NOMO-1 (cell line): Measurements from ENCODE around the gene ROR2.
"Not testable (repeated sequence)": the region's sequence is repeated elsewhere in the genome, so short reads cannot be mapped to it uniquely, and the experiment has no call there.

Experiments
- DNase-seq, 2 experiments: peaks; one replicate each; lab custom pipeline; 2025; ENCODE audit not compliant: unreplicated experiment in 2 of 2; lab: John Stamatoyannopoulos, UW

Gene ROR2

GRCh38 chr9:91802391-91802790 lies 147.6 kb downstream of the ROR2 start:
- no peak for DNase-seq

GRCh38 chr9:91800473-91801030 lies 149.5 kb downstream of the ROR2 start:
- DNase-seq, result no peak

GRCh38 chr9:91799113-91799744 lies 150.8 kb downstream of the ROR2 start:
- no peak for DNase-seq

- DNase-seq, result not testable (repeated sequence)
Observed at GRCh38 chr9:91798273-91799112, 151.5 kb downstream of the ROR2 start.

- DNase-seq, result not testable (repeated sequence)
Observed at GRCh38 chr9:91797517-91797916, 152.5 kb downstream of the ROR2 start.

- not testable (repeated sequence) for DNase-seq
Observed at GRCh38 chr9:91796516-91796915, 153.5 kb downstream of the ROR2 start.

GRCh38 chr9:91795598-91796241 lies 154.3 kb downstream of the ROR2 start:
- DNase-seq, result no peak

- DNase-seq, result not testable (repeated sequence)
Observed at GRCh38 chr9:91793371-91793770, 156.7 kb downstream of the ROR2 start.

GRCh38 chr9:91790917-91791316 lies 159.1 kb downstream of the ROR2 start:
- DNase-seq, result no peak

- no peak for DNase-seq
Observed at GRCh38 chr9:91789941-91790340, 160.1 kb downstream of the ROR2 start.

GRCh38 chr9:91787931-91788330 lies 162.1 kb downstream of the ROR2 start:
- DNase-seq, result no peak

GRCh38 chr9:91786132-91786896 lies 163.7 kb downstream of the ROR2 start:
- no peak for DNase-seq

GRCh38 chr9:91785447-91785842 lies 164.6 kb downstream of the ROR2 start:
- DNase-seq, result no peak

- no peak for DNase-seq
Observed at GRCh38 chr9:91784673-91785446, 165.2 kb downstream of the ROR2 start.

- no peak for DNase-seq
Observed at GRCh38 chr9:91783876-91784672, 166.0 kb downstream of the ROR2 start.

- no peak for DNase-seq
Observed at GRCh38 chr9:91783411-91783810, 166.6 kb downstream of the ROR2 start.

GRCh38 chr9:91782708-91783214 lies 167.3 kb downstream of the ROR2 start:
- no peak for DNase-seq

- no peak for DNase-seq
Observed at GRCh38 chr9:91781906-91782305, 168.1 kb downstream of the ROR2 start.

GRCh38 chr9:91781116-91781515 lies 168.9 kb downstream of the ROR2 start:
- no peak for DNase-seq
